T-cell (primary cell): Measurements from ENCODE around the gene RAB31. TPM values are rescaled to one million over a fixed set of nuclear protein-coding genes. Genes with fewer than 3 reads are reported as not detected.

Source experiments
- ATAC-seq, 4 experiments: fragments of 200-7000 bp in 3 of 4; fragments of 150-1000 bp in 1 of 4; cut with Tn5 transposase; replicated peaks in 1 of 4; 1 replicate in 3 of 4; 2 replicates in 1 of 4; pipeline ENCODE4 v1.10.0; 2021; ENCODE audit warnings: moderate library complexity in 3 of 4, mild to moderate bottlenecking in 2 of 4, moderate number of reproducible peaks in 1 of 4
- CTCF ChIA-PET, 2 donors: fragments of 300-600 bp; sonication (Branson Sonifier 250); formaldehyde crosslinking; loops; one replicate each; lab custom pipeline; 2022; ENCODE audit warnings: antibody characterized with exemption in 2 of 2; lab: Charles Lee
- POLR2A ChIA-PET, 2 donors: fragments of 300-600 bp; sonication (Branson Sonifier 250); formaldehyde crosslinking; loops; one replicate each; lab custom pipeline; 2022; ENCODE audit warnings: antibody characterized with exemption in 2 of 2; lab: Charles Lee
- DNase-seq, 35 experiments: peaks; one replicate each; pipeline versions ENCODE4 v3.0.0 to v3.0.0-alpha.2; 2013 to 2023
- H3K27ac ChIP-seq: one replicate; pipeline ENCODE4 v1.5.1; 2013; ENCODE audit warnings: low read length
- H3K27me3 ChIP-seq, 2 experiments: replicated peaks in 1 of 2; 1 replicate in 1 of 2; 2 replicates in 1 of 2; pipeline versions ENCODE4 v1.6.1 to v1.7.0; 2013; ENCODE audit warnings: low read length in 1 of 2, mixed read lengths in 1 of 2; ENCODE audit not compliant: control insufficient read depth in 2 of 2, insufficient read depth in 2 of 2; ENCODE audit errors: extremely low read depth in 1 of 2
- H3K36me3 ChIP-seq, 2 donors: 1 replicate in 1 of 2; 2 replicates in 1 of 2; pipeline versions ENCODE4 v1.6.1 to v1.7.0; 2013; ENCODE audit warnings: low read length in 1 of 2; ENCODE audit not compliant: control insufficient read depth in 2 of 2, insufficient read depth in 1 of 2; ENCODE audit errors: extremely low read depth in 1 of 2
- H3K4me1 ChIP-seq, 2 experiments: 1 replicate in 1 of 2; 2 replicates in 1 of 2; pipeline versions ENCODE4 v1.6.1 to v1.7.0; 2013; ENCODE audit warnings: low read length in 2 of 2, mixed read lengths in 1 of 2; ENCODE audit not compliant: insufficient read depth in 2 of 2, control insufficient read depth in 1 of 2; ENCODE audit errors: extremely low read depth in 1 of 2
- H3K4me3 ChIP-seq, 2 donors: 1 replicate in 1 of 2; 2 replicates in 1 of 2; pipeline versions ENCODE4 v1.5.1 to v1.7.0; 2013; ENCODE audit warnings: mild to moderate bottlenecking in 2 of 2, low read length in 1 of 2, moderate library complexity in 1 of 2; ENCODE audit not compliant: control insufficient read depth in 1 of 2; ENCODE audit errors: extremely low read depth in 1 of 2
- H3K9me3 ChIP-seq: 2 replicates; pipeline ENCODE4 v1.7.0; 2013
- H3K27ac Mint-ChIP-seq, 2 donors: one replicate each; pipeline ENCODE4 v1.8.0; 2020 to 2021; ENCODE audit warnings: mild to moderate bottlenecking in 2 of 2, mixed read lengths in 2 of 2
- H3K27me3 Mint-ChIP-seq, 2 donors: one replicate each; pipeline ENCODE4 v1.8.0; 2021 to 2022; ENCODE audit warnings: mixed read lengths in 2 of 2
- H3K36me3 Mint-ChIP-seq: one replicate; pipeline ENCODE4 v1.8.0; 2021; ENCODE audit warnings: mixed read lengths
- H3K4me1 Mint-ChIP-seq, 3 donors: one replicate each; pipeline ENCODE4 v1.8.0; 2020 to 2022; ENCODE audit warnings: mixed read lengths in 3 of 3, mild to moderate bottlenecking in 1 of 3
- H3K4me3 Mint-ChIP-seq, 3 donors: one replicate each; pipeline ENCODE4 v1.8.0; 2020 to 2022; ENCODE audit warnings: mild to moderate bottlenecking in 3 of 3, mixed read lengths in 3 of 3, moderate library complexity in 3 of 3
- H3K9me3 Mint-ChIP-seq, 3 donors: one replicate each; pipeline ENCODE4 v1.8.0; 2020 to 2022; ENCODE audit warnings: mixed read lengths in 3 of 3
- WGBS: methylation state at CpG from one replicate; pipeline ENCODE4 v1.1.5; 2013; ENCODE audit warnings: missing lambda C conversion rate; ENCODE audit not compliant: insufficient coverage; 5-methylcytosine and 5-hydroxymethylcytosine counted together
- total RNA-seq, 35 experiments: library from RNA in 6 of 35; stranded (reverse) in 6 of 35; fragments of 120-200 nt in 1 of 35; gene quantifications; one replicate each; pipeline versions ENCODE4 v1.2.1 to v1.2.4 and lab custom pipeline; 2013 to 2026

The RAB31 gene
- total RNA-seq, 5 donors from 2014 or later (not counting 1 experiment from before 2014, with no cell fraction given) = 0.60 to 2.0 (median 1.5) TPM

DNA sequence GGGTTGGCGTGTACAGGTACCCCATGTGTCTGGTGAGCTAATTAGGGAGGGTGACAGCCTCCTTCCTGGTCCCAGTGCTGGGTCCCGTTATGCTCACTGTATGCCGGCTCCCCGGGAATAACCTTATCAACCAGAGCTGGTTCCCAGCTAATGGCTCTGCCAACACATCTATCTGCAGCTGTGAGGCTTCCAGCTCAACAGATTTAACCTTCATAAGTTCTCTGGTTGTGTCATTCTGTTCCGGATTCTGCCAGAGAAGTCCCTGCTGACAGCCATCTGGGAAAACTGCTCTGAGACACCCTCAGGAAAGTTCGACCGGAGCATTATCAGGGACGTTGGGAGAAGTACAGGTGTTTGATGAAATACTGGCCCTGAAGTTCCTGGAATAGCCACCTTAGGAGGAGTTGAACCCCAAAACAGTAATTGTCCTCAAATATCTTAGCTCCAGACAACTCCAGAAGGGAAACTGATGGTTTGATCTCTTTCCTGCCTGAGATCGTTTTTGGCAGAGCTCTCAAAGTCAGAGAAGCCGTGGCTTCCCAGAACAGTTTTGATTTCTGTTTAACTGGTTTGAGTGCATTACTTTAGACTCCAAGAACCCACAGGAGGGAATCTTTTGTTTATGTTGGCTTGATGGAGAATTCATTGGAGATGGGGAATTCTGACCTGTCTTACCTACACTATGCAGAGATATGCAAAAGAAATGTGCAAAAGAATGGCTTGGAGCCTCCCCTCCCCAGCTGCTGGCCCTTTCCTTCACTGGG is 138.2 kb downstream of the RAB31 start:
- no peaks in the 10 kb centered on the region for H3K9me3 Mint-ChIP-seq

DNA sequence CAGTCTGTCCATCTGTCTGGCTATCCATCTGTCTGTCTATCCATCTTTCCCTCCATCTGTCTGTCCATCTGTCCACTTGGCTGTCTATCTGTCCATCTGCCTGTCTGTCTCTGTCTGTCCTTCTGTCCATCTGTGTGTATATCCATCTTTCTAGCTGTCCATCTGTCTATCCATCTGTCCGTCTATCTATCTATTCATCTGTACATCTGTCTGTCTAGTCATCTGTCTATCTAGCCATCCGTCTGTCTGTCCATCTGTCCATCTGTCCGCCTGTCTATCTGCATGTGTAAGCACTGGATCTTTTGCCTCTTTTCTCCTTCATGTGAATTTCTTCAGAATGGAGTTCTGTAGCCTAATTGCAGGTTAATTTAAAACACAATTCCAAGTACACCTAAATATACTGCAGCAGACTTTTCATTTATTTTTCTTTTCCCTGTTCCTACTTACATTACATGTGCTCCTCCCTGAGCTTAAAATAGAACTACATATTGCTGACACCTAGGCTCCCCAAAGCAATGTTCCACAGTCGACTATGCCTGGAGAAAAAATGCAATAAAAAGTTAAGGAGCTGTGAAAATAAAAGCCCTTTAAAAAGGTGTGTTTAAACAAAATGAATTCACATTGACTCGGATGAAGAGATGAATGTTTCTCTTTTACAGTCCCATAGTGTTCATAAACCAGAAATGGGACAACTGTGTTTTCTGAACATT is 140.2 kb downstream of the RAB31 start:
- CTCF ChIA-PET = no interaction called here
- no peak overlapping the region for H3K4me3 ChIP-seq
- no peaks in the 10 kb centered on the region for H3K36me3 ChIP-seq
- Mint-ChIP-seq H3K4me1 (no peaks in the 10 kb centered on the region), H3K27me3 (peaks cover 14 to 25% of the 10 kb centered on the region in 2 donors), H3K9me3 (no peaks in the 10 kb centered on the region), H3K27ac (no peak overlapping the region), H3K4me3 (no peak overlapping the region), H3K36me3 (no peaks in the 10 kb centered on the region)
- peaks cover 0 to 10% of the 10 kb centered on the region in 2 experiments for H3K27me3 ChIP-seq
- DNase-seq (no peak), ATAC-seq (no peak)
- H3K4me1 ChIP-seq = no peaks in the 10 kb centered on the region
- H3K9me3 ChIP-seq = no peaks in the 10 kb centered on the region
- POLR2A ChIA-PET = no interaction called here
- H3K27ac ChIP-seq = no peak overlapping the region
- WGBS = 91% methylated on average over 4 of the region's 5 CpGs

More for the DNA sequence above, 138.2 kb downstream of the RAB31 start:
- DNase-seq (no peak), ATAC-seq (no peak)
- Histone ChIP-seq H3K9me3 (no peaks in the 10 kb centered on the region), H3K27ac (no peak overlapping the region), H3K4me3 (no peak overlapping the region), H3K4me1 (no peaks in the 10 kb centered on the region), H3K27me3 (peaks cover 0 to 10% of the 10 kb centered on the region in 2 experiments), H3K36me3 (no peaks in the 10 kb centered on the region)
- Mint-ChIP-seq H3K36me3 (no peaks in the 10 kb centered on the region), H3K4me3 (no peak overlapping the region), H3K27me3 (peaks cover 14 to 25% of the 10 kb centered on the region in 2 donors), H3K27ac (no peak overlapping the region), H3K4me1 (no peaks in the 10 kb centered on the region)
- WGBS = 70% methylated on average over 10 of the region's 10 CpGs
- ChIA-PET CTCF (no interaction called here), POLR2A (no interaction called here)

DNA sequence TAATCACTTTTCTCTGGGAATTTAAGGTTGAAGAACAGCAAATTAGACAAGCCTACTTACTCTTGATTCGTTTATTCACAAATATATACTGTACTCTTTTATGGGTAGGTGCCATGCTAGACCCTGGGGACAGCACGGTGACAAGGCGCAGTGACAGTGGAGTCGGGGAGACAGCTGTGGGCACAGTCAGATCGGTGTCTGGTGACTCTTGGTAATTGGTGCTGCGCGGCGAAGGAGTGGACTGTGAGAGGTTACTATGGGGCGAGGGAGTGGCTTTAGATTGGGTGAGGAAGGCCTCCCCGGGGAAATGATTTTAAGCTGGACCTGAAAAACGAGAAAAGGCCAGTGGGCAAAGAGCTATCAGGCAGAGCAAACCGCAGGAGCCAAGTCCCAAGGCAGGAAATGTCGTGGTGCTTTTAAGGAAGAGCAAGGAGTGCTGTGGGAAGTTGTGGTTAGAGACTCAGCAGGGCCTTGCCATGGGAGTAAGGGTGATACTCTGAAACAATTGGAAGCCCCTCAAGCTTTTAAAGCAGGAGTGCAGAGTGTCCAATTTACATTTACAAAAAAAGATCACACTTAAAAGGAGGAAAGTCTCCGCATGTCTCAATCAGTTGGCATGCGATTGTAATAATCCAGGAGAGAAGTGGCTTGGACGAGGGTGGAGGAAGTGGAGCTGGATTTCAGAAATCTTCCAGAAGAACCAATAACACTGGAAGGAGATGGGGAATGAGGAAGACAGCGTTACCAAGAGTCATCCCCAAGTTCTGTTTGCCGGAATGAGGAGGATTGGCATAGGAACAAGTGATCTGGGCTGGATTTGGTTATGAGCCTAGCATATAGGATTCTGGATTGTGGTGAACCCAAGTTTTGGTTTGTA is 141.5 kb downstream of the RAB31 start:
- no peaks in the 10 kb centered on the region for H3K9me3 Mint-ChIP-seq
- H3K36me3 ChIP-seq = no peaks in the 10 kb centered on the region
- H3K9me3 ChIP-seq = no peaks in the 10 kb centered on the region
- H3K27ac ChIP-seq = no peak overlapping the region
- H3K4me3 ChIP-seq = no peak overlapping the region
- ATAC-seq (no peak), DNase-seq (peak in 2 of 35 experiments; percentile 9 to 17)
- peaks cover 14 to 30% of the 10 kb centered on the region in 2 donors for H3K27me3 Mint-ChIP-seq
- 37% methylated on average over 13 of the region's 18 CpGs for WGBS
- ChIA-PET CTCF (no interaction called here), POLR2A (no interaction called here)
- H3K4me1 ChIP-seq = no peaks in the 10 kb centered on the region
- no peaks in the 10 kb centered on the region for H3K4me1 Mint-ChIP-seq
- H3K27me3 ChIP-seq = peaks cover 0 to 10% of the 10 kb centered on the region in 2 experiments
- H3K4me3 Mint-ChIP-seq = no peak overlapping the region
- no peaks in the 10 kb centered on the region for H3K36me3 Mint-ChIP-seq
- no peak overlapping the region for H3K27ac Mint-ChIP-seq

DNA sequence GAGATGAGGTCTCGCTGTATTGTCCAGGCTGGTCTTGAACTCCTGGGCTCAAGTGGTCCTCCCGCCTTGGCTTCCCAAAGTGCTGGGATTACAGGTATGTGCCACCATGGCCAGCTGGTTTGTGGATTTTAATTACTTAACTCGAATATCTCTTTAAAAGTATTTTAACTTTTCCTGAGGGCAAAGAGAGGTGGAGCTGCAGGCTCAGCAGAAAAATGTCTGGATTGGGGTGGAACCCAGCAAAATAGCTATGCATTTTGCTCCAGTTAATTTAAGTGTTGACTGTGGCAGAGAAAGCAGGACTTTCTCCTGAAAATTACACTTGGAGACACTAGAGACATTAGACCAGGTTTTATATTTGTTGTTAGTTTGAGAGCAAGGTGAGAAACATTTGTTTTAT is 142.2 kb downstream of the RAB31 start:
- ChIA-PET POLR2A (no interaction called here), CTCF (no interaction called here)
- 100% methylated on average over 1 of the region's 3 CpGs for WGBS
- no peaks in the 10 kb centered on the region for H3K36me3 Mint-ChIP-seq
- H3K27me3 Mint-ChIP-seq = peaks cover 14 to 30% of the 10 kb centered on the region in 2 donors
- no peak overlapping the region for H3K4me3 Mint-ChIP-seq
- Histone ChIP-seq H3K4me3 (no peak overlapping the region), H3K9me3 (no peaks in the 10 kb centered on the region), H3K4me1 (no peaks in the 10 kb centered on the region), H3K27ac (no peak overlapping the region), H3K27me3 (peaks cover 0 to 10% of the 10 kb centered on the region in 2 experiments), H3K36me3 (no peaks in the 10 kb centered on the region)
- ATAC-seq = no peak
- no peaks in the 10 kb centered on the region for H3K9me3 Mint-ChIP-seq
- no peak for DNase-seq
- H3K4me1 Mint-ChIP-seq = no peaks in the 10 kb centered on the region
- no peak overlapping the region for H3K27ac Mint-ChIP-seq

DNA sequence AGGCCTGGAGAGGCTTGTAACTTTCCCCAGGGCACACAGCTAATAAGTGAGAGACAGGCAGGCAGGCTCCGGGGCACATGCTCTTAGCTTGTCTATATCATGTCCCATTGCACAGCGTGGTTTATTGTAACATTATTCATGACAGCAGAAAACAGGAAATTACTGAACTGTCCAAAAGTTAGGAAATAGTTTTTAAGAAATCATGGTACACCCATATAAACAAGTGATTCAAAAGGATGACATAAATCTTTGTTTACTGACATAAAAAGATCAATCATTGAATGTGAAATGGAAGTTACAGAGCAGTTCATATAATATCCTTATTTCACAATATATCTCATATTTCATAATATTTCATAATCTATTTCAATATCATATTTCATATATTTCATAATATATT is 143.4 kb downstream of the RAB31 start:
- no peaks in the 10 kb centered on the region for H3K9me3 Mint-ChIP-seq
- CTCF ChIA-PET = no interaction called here

More for the DNA sequence above, 143.4 kb downstream of the RAB31 start:
- Histone ChIP-seq H3K4me3 (no peak overlapping the region), H3K4me1 (no peaks in the 10 kb centered on the region), H3K27me3 (peaks cover 0 to 10% of the 10 kb centered on the region in 2 experiments), H3K9me3 (no peaks in the 10 kb centered on the region), H3K27ac (no peak overlapping the region), H3K36me3 (no peaks in the 10 kb centered on the region)
- POLR2A ChIA-PET = no interaction called here
- WGBS = no CpG with 5 or more reads among the region's 2 CpGs
- ATAC-seq = no peak
- no peak overlapping the region for H3K27ac Mint-ChIP-seq
- H3K36me3 Mint-ChIP-seq = no peaks in the 10 kb centered on the region
- H3K27me3 Mint-ChIP-seq = peaks cover 14 to 30% of the 10 kb centered on the region in 2 donors
- no peak overlapping the region for H3K4me3 Mint-ChIP-seq
- H3K4me1 Mint-ChIP-seq = no peaks in the 10 kb centered on the region
- no peak for DNase-seq
